Ecto neural progenitor cell (in vitro differentiated cells): ENCODE measurements around the gene ZNF324B.
"Not testable (repeated sequence)": the region's sequence is repeated elsewhere in the genome, so short reads cannot be mapped to it uniquely, and the experiment has no call there.

Source experiments
- DNase-seq: peaks from one replicate; pipeline ENCODE4 v3.0.0-alpha.2; 2018; ENCODE audit warnings: low spot score

The ZNF324B gene

DNA sequence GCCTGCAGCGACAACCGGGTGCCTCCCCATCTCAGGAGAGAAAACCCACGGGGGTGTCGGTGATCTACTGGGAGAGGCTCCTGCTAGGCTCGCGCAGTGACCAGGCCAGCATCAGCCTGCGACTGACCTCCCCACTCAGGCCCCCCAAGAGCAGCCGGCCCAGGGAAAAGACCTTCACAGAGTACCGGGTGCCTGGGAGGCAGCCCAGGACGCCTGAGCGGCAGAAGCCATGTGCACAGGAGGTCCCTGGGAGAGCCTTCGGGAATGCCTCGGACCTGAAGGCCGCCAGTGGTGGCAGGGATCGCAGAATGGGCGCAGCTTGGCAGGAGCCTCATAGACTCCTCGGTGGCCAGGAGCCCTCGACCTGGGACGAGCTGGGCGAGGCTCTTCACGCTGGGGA lies 3.9 kb downstream of the ZNF324B start:
- no peak for DNase-seq

DNA sequence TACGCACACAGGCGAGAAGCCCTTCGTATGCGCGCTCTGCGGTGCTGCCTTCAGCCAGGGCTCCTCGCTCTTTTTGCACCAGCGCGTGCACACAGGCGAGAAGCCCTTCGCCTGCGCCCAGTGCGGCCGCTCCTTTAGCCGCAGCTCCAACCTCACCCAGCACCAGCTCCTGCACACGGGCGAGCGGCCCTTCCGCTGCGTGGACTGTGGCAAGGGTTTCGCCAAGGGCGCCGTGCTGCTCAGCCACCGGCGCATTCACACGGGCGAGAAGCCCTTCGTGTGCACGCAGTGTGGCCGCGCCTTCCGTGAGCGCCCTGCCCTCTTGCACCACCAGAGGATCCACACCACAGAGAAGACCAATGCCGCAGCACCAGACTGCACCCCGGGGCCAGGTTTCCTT lies 4.7 kb downstream of the ZNF324B start:
- no peak for DNase-seq

DNA sequence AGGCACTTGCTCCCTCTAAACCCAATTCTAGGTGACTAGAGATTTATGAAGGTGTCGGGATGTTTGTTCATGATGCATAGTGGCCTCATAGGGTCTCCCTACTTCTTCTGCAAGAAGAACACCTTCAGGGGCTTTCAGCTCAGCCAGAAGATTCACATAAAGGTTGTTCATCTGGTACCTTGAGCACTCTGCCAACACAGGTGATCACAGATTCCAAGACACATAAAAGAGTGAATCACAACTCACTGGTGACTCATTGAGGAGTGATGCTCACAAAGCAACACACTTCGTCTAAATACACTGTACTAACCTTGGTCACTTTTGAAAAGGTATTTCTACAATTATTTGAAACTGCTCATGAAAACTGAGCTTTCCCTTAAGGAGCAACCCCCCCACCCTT lies 8.6 kb downstream of the ZNF324B start:
- no peak for DNase-seq

DNA sequence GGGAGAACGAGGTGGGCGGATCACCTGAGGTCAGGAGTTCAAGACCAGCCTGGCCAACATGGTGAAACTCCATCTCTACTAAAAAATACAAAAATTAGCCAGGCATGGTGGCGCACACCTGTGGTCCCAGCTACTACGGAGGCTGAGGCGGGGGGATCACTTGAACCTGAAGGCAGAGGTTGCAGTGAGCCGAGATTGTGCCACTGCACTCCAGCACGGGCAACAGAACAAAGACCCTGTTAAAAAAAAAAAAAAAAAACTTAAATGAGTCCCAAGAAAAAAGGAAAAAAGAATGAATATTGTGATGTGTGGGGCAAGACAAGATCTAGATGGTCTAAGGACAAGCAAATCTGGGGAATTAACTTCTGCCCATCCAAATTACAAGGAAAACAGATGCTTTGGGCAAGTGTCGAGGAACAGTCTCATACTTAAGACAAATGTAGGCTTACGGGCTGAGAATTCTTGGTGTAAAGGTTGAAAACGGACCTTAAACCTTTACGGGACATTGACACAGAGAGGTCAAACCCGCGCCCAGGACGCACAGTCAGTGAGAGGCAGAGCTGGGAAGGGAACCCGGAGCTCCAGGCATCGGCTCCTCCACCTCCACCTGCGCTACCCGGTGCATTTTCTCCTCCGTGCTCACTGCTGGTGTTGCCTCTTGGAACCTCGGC lies 14.8 kb downstream of the ZNF324B start:
- no peak for DNase-seq

DNA sequence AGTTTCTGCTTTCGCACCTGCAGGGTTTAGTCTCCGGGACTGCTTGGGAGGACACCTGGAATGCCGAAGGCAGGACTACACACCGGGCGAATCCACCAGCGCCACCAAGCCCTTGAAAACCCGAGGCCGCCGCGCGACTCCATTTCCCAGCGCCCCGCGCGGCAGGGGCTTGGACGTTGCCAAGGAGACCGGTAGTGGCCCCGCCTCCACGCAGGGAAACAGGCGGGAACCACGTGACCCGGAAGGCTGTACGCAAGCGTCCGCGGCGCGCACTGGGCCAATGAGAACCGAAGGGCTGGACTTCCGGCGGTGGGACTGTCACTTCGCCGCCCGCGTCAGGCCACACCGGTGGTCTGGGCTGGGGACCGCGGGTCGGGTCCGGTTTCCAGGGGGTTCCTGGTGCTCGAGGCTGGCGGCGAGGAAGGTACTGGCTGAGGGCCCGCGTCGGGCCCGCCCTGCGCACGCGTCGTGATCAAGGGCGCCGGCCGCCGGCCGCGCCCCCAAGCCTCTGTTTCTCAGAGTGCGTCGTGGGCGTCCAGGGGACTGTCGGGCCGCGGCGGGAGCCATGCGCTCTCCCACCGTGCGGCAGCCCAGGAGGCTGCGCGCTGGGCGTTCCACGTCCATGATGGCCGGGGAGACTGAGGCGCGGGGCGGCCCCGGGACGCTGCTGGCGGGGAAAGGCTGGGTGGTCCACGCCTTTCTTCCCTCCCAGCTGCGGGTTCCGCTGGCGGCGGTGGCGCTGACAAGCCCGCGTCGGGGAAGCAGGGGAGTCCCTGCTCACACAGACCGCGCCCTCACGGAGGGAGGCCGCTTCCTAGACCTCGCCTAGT lies 15.6 kb downstream of the ZNF324B start, which contains the start of gene ZNF324:
Gene ZNF324 (plus strand): TSS at position 321 of the 830 bp plus-strand sequence. CDS start 2,106 bp downstream, outside the sequence.
- peak; percentile 99 for DNase-seq

DNA sequence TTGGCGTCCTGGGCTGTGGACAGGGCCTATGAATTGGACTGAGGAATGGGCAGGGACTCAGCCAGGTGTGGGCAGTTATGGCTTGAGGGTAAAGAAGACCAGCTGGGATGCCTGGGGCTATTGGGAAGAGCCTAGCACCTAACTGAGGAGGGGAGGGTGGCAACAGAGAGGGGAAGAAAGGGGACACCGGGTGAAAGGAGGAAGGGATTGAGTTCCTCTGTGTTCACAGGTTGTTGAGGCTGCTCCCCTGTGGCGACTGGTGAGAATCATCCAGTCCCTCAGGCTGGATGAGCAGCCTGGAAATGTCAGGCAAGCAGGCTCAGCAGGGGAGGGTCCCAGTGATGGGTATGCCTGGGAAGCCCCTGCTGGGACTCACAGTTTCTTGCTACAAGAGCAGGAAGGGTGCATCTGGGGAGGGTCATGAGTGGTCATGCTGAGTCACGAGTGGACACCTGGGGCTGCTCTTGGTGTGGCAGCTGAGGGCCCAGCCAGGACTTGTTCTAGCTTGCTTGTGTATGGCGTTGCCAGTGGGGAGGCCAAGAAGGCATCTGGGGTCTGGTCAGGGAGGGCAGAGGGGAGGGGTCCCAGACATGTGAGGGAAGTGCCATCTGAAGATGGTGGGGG lies 16.9 kb downstream of the ZNF324B start:
- no peak for DNase-seq

DNA sequence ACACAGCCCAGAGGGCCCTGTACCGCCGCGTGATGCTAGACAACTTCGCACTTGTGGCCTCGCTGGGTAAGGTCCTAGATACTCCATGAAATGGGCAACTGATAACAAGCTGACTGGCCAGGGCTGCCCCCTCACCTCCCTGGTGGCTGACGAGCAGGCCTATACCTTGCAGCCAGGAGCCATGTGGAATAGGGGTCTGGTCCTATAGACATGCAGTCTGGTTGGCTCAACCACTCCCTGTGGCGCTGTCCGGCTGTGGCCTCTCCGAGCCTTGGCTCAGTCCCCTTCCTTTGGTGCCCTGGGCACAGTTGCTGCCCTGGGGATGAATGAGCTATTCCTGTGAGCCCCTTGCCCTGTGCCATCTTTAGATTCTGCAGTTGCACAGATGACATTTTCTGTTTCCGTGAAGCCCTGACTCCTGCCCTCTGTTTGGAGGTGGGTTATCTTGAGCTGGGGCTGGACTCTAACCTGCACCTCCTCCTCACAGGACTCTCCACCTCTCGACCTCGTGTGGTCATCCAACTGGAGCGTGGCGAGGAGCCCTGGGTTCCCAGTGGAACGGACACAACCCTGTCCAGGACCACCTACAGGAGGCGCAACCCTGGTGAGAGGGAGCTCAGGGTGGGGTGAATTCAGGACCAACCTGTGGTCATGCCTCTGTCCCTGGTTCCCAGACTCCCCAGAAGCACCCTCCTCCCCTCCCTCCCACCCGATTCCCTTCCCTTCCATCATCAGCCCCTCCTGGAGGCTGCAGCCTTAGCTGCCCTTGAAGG lies 18.0 kb downstream of the ZNF324B start:
- no peak for DNase-seq

DNA sequence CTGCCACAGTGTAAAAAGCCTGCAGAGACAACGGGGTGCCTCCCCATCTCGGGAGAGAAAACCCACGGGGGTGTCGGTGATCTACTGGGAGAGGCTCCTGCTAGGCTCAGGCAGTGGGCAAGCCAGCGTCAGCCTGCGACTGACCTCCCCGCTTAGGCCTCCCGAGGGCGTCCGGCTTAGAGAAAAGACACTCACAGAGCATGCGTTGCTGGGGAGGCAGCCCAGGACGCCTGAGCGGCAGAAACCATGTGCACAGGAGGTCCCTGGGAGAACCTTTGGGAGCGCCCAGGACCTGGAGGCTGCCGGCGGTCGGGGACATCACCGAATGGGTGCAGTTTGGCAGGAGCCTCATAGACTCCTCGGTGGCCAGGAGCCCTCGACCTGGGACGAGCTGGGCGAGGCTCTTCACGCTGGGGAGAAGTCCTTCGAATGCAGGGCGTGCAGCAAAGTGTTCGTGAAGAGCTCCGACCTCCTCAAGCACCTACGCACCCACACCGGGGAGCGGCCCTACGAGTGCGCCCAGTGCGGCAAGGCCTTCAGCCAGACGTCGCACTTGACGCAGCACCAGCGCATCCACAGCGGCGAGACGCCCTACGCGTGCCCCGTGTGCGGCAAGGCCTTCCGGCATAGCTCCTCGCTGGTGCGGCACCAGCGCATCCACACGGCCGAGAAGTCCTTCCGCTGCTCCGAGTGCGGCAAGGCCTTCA lies 19.6 kb downstream of the ZNF324B start:
- not testable (repeated sequence) for DNase-seq

DNA sequence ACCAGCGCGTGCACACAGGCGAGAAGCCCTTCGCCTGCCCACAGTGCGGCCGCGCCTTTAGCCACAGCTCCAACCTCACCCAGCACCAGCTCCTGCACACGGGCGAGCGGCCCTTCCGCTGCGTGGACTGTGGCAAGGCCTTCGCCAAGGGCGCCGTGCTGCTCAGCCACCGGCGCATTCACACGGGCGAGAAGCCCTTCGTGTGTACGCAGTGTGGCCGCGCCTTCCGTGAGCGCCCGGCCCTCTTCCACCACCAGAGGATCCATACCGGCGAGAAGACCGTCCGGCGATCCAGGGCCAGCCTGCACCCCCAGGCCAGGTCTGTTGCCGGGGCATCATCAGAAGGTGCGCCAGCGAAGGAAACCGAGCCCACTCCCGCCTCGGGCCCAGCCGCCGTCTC lies 20.3 kb downstream of the ZNF324B start:
- no peak for DNase-seq

DNA sequence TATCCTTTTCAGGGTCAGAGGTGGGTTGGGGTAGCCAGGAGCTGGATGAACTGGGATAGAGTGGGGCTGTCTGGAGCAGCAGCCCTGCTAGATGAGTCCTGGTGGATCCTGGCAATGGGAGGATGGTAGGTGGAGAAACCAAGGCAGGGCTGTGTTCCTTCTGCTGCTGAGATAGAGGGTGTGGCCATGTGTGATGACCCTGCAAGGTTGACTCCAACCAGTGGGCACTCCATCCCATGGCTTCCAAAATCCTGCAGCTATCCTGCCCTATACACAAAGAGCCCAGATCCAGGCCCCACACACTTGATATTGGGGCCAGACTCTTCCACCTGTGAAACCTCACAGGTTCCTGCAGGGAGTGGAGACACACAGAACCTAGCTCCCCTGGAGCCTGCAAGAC lies 22.4 kb downstream of the ZNF324B start:
- no peak for DNase-seq

DNA sequence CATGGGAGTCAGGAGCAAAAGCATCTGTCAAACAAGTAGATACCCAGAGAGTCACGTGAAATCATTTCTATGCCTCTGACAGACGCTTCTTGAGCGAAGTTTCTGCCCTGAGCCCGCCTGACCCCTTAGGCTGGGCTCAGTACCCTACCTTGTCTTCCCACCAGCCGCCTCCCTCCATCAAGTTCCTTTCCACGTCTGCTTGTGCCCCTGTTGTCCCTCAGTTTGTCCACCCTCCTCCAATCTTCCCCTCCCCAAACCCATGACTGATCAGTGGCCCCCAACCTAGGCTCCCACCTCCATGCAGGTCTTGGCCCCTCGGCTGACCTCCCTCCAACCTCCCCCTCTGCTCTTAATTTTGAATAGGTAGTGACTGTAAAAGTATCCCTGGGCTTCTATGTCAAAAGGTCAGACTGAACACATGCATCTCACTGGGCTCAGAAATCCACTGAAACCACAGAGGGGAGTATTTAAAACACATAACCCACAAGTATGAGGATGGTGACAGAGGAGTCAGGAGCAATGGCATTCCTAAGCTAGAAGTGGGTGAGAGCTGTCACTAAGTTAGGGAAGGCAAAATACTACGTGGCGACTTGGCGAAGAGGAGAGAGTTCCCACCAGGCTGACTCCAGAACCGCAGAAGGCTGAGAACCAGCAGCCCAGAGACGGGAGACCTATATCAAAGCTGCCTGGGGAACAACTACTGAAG lies 23.0 kb downstream of the ZNF324B start:
- DNase-seq = no peak

DNA sequence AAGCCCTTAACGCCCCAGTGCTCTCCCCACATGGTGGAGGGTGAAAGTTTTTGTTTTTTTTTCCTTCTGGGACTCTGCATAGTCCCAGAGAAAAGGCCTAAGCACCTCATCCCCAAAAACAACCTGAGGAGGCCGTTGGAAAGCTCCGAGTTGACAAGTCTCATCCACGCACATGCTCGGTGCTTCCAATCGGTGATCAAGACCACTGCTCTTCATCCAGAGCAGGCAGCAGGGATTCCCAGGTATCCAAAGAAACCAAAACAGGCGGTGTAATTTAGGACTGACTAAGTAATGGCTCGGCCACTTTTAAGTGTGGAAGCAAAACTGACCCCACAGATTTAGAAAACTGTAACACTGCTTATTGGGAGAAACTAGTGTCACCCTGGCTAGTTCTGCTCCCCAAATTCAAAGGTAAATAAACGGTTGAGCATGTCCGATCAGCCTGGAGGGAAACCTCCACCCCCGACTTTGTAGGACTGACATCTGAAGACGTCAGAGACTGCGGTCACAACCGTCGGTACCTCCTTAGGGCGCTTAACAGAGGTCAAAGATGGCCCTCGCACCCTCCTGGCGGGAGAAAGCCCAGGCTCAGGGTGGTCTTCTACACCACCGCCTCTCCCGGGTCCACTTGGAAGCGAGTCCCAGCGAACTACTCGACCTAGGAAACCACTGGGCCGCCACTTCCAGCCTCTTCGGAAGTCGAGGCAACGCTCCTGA lies 23.7 kb downstream of the ZNF324B start:
- no peak for DNase-seq

DNA sequence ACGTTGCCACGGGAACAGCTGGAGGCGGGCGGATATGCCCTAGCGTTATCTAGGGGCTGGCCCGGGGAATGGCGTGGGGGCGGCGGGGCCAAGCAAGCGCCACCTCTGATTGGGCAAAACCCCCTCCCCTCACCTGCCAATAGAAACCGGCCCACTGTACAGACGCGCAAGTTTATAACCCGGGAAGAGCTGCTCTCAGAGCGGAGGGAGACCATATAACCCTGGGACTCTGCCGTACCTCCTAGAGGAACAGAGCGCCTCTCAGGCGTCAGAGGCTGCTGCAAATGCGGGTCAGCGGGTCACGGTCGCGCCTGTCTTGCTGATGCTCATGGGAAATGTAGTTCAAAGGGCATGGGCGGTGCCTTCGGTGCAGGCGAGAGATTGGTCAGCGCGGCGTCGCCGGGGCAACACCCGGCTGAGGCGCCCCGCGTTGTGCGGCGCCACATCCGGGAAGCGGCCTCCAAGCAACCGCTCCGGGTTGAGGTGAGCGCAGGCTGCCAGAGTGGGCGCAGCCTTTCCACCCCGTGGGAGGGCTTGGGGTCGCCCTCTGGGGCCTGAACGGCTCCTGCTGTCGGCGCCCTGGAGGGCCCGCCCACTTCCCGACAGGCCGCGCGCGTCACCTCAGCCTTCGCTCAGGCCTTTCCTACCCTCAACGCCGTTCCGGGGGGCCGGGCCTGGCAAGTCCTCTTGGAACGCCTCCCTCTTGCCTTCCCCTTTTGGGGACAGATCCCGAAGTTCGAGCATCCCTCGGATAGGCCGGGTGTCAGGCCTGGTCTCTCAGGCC lies 24.5 kb downstream of the ZNF324B start, which contains the start of gene ZNF446:
Gene ZNF446 (plus strand): TSS at position 639 of the 784 bp plus-strand sequence. CDS start 867 bp downstream, outside the sequence.
- peak; percentile 97 for DNase-seq

DNA sequence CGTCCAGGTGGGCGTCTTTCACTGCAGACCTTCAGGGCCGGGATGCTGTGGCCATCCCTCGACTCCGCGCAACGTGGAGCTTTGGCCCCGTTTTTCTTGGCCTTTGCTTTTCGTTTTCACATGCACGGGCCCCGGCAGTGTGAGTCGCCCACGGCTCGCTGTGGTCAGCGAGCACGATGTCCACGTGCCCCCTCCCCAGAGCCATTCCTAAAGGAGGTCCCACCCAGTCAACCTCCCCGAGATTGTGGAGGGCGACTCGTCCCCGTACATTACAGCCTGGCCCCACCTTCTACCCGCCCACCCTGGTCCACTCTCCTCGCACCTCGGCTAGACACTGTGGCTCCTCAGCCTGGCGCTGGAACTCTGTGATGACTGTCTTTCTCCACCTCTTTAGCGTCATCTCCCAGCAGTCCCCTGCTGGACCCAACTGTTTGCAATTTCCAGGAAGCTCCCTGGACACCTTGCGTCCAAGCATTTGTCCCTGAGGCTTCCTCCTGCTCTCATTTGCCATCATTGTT lies 25.1 kb downstream of the ZNF324B start:
- no peak for DNase-seq

DNA sequence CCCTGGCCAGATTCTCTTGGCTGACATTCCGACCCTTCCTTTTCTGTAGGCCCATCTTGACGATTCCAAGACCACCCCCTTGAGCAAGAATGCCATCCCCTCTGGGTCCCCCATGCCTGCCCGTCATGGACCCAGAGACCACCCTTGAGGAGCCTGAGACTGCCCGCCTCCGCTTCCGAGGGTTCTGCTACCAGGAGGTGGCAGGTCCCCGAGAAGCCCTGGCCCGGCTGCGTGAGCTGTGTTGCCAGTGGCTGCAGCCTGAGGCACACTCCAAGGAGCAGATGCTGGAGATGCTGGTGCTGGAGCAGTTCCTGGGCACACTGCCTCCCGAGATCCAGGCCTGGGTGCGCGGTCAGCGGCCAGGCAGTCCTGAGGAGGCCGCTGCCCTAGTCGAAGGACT lies 25.7 kb downstream of the ZNF324B start:
- DNase-seq = no peak

DNA sequence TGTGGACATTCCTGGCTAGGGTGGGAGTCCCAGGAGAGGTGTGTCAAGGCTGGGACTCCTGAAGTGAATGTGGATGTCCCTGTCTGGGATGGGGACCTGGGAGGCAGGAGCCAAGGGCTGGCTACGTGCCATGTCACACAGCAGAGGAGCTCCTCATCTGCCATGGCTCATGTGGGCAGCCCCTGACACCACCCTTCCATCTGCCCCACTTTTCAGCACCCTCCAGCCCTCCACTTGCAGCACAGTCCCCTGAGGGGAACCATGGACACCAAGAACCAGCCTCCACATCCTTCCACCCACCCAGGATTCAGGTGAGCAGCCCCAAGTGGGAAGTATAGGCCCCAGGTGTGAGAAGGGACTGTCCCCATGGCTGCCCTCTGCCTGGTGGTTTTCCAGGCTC lies 26.4 kb downstream of the ZNF324B start:
- no peak for DNase-seq

DNA sequence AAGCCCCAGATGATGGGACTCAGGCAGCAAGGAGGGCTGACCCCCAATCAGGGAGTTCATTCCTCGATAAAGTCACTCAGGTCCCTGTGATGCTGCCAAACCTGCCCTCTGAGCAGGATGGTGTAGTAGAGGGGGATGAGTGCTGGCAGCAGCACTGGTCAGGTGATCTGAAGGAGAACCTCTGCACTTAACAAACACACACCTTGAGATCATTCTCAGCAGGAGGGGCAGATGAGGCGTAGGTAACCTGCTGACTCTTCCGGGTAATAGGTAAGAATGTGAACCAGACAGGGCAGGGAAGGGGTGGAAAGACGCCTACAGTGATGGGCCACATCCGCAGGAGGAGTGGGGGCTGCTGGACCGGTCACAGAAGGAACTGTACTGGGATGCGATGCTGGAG lies 27.9 kb downstream of the ZNF324B start:
- DNase-seq = no peak

DNA sequence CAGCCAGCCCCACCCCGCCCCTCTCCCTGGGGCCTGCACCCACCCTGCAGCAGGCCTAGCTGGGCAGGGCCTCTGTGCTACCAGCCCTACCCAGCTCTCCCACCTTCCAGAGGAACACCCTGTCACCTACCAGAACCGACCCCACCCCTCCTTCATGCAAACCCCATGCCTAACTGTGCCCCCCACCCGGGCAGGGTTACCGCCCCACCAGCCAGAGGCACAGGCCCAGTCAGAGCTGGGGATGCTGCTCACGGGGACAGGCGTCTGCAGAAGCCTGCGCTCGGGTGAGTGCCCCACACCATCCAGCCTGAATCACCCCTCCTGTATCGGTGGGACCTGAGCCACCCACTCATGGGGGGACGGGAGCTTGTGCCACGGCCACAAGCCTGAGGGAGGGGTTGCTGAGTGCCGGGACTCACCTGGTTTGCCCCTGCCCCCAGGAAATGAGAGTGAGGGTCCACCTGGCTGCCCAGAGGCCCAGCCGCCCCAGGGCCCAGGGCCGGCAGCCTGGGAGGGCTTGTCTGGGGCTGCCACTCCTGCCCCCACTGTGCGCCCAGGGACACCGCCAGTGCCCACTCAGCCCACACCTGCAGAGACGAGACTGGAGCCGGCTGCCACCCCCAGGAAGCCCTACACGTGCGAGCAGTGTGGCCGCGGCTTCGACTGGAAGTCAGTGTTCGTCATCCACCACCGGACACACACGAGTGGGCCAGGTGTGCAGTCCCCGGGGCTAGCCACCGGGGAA lies 28.5 kb downstream of the ZNF324B start:
- no peak for DNase-seq
